Suppressor macrophage treated with lipopolysaccharide for 4 hours (primary cell): ENCODE results near the gene SNRK.

Experiments
- DNase-seq: peaks from one replicate; pipeline ENCODE4 v3.0.0-alpha.2; 2020

Gene SNRK

DNA sequence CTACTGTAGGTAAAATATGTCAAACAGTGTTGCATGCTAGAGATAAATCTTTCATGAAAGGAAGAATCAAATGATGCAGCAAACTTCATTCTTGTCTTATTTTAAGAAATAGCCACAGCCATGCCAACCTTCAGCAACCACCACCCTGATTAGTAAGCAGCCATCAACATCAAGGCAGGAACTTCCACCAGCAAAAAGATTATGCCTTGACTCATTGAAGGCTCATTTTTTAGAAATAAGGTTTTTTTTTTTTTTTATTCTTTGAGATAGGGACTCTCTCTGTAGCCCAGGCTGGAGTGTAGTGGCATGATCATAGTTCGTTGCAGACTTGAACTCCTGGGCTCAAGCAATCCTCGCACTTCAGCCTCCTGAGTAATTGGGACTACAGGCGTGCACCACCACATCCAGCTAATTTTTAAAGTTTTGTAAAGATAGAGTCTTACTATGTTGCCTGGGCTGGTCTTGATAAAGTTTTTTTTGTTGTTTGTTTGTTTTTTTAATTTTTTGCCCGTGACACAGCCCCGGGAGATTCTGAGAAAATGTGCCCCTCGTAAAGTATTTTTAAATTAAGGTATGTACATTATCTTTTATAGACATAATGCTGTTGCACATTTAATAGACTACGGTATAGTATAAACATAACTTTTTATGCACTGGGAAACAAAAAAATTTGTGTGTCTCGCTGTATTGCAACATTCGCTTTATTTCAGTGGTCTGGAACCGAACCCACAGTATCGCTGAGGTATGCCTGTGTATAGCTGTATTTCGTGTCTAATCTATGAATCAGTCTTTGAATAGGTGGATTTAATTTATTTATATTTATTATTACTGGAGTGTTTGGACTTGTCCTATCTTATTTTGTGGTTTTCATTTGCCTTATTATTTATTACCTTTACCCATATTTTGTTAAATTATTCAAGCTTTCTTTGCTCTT lies 23.3 kb downstream of the SNRK start:
- no peak for DNase-seq

DNA sequence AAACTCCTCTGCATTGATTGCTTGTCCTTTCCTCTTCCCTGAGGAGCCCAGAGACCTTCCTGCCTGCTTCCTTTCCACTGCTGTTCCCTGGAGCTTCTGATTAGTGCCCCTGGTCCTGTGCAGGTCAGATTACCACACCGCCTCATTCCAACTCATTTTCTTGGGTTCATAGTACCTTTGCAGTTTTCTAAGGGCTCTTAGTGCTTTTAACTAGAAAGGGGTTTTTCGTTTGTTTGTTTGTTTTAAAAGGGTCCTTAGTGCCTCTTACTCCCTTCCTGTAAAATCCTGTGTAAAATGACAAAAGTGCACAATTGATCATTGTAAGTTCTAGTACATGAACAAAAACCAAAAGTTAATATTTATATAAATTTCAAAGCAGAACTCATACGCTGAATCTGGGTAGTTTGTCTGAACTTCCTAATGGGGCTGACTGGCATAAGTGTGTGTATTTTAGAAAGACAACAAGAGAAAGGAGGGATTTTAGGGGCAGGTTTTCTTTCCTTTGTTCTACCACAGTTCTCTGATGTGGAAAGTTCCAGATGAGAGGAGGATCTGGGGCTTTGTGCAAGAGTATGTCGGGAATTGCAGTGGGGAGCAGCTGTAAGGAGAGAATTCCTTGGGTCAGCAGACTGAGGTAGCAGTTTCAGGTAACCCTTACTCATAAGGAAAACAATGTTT lies 30.6 kb downstream of the SNRK start:
- DNase-seq = no peak

DNA sequence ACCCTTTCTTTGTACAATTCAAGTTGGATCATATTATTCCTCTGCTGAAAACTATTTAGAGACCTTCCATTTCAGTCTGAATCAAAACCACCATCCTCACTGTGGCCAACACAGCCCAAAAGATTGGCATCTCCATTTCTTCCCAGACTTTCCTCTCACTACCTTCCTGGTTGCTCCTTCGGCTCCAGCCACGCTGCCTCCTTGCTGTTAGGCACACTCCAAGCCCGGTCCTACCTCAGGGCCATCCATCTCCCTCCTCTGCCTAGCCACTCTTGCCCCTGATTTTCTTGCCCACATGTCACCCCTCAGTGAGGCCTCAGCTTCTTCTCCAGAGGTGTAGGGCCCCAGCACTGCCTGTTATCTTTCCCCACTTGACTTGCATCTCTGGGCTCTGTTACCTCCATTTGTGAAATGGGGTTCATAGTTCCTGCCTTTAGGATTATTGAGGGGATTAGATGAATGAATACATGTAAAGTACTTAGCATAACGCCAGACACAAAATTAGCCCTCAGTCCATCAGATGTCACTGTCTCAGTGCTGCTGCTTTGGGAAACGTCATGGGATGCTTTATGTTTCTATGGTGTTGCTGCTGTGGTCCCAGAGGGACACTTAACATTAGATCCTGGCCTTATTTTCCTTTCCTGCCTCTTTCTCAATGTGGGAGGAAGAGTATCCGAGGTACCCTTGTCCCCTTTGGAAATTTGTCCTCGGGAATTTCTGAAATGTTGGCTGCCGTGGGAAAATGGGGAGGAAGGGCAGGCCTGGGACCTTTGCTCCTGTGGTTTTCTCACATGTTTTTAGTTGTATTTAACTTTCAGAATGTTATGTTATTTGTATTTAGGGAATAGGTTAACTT lies 31.3 kb downstream of the SNRK start:
- DNase-seq = no peak

DNA sequence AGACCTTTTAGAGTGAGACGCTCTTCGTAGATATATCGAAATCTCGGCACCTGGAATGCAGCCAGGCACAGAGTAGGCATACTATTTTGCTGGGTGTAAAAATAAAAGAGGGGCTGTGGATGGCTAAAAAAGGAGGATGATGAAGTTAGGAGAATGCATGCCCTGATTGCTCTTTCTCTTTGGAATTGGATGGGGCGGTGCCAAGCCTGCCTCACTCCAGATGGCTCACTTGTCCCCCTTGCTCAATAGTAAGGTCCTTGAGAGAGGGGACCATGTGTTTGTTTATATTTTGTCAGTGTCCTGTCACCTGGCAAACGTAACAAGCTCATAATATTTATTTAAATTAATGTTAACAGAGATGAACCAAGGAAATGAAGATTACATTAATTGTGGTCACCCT lies 33.0 kb downstream of the SNRK start:
- DNase-seq = no peak

DNA sequence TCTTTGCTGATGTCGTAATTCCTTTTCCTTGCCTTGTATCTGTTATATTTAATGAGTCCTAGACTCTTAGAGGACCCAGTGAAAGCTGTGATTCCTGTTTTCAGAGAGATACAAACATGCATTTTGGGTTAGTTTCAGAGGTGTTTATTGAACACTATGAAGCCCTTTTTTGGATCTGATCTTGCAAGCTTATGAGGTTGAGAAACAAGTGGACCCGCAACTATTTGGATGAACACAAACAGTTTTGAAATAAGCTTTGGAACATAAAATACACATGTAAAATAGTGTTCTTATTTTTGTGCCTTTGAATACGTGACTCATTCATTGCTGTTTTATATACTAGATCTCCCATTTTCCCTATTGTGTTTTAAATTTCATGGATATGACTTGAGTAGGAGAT lies 33.5 kb downstream of the SNRK start:
- no peak for DNase-seq

DNA sequence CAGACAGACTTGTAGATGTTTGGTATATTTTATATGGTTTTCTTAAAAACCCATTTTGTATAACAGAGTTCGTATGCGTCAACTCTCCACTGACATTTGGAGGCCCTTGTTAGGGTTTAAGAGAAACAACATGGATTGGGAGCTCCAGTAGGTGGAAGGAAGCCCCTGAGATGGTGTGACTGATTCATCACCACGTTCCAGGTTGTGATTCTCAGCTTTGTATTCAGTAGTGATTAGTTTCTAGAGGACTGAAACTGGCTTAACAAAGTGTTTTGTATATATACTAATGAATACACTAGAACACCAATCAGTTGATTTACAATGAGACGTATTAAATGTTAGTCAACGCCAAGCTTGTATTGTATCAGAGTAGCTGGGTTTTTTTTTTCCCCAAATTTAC lies 33.9 kb downstream of the SNRK start:
- DNase-seq = no peak

DNA sequence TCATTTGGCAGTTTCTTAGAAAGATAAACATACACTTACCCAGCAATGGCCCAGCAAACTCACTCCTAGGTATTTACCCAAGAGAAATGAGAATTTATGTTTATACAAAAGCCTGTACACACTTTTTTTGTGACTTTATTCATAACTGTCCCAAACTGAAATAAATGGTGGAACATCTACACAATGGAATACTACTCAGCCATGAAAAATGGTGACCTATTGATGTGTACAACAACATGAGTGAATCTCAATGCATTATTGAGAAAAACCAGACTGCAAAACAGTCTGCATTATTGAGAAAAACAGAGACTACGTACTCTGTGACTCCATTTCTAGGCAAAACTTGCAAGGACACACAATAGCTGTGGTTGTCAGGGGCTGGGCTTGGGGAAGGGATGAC lies 37.2 kb downstream of the SNRK start:
- no peak for DNase-seq

DNA sequence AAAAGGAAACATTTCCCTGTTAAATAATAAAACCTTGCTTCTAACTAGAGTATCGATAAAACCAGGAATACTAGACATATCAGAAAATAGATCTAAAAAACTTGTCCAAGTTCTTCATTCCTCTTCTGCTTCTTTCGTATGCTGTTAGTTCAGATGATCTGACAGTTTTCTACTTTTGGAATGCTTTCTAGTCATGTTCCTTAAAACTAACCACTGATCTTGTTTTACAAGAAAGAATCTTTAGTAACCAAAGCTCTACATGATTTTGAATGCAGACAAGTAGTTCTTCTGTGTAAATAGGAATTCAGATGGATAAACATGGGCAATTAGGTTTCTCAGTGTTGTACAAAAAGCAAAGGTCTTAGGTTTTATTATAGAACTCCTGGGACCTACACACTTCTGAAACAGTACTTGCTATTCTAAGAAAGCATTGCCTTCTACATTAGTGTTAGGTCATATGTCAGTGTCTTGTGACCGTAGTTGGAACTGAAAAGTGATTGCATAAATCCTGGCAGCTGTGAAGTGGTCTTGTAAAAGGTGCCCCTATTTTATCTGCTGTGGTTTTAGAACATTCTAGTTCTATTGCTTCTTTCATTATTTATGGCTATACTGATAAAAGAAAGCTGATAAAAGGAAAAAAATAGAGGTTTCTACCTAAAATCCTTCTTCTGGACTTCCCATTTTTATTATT lies 40.7 kb downstream of the SNRK start:
- peak; percentile 58 for DNase-seq

DNA sequence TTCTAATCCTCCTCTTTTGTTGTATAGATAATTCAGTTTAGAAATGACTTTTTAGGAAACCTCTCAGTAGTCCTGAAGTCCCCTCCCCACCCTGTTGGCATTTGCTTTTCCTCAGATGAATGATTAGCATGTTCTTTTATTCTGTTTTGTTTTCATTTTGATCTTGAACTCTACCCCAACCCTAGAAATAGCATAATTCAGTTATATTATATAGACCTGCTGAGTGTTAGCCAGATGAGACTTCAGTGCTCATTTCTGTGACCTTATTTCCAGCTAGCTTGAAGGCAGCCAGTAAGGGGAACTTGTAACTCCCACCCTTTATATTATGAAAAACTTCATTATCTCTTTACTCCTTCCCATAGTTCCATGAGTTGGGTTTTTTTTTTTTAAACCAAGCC lies 41.2 kb downstream of the SNRK start:
- peak; percentile 31 for DNase-seq

DNA sequence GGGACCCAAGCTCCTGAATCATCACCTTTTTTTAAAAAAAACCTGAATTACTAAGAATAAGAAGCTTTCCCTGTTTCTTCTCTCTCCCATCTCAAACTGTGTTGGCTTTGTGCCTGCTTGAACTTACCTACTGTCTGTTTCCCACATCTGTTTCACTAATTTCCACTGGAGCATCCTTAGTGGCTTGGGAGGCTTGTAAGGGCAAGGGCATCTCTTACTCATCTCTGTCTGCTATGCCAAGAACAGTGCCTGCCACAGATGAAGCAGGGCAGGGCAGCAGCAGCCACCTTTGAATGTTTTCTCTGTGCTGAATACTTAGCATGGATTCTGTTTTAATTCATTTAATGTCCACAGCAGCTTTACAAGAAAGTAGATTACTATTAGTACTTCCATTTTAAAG lies 42.3 kb downstream of the SNRK start:
- DNase-seq = no peak

DNA sequence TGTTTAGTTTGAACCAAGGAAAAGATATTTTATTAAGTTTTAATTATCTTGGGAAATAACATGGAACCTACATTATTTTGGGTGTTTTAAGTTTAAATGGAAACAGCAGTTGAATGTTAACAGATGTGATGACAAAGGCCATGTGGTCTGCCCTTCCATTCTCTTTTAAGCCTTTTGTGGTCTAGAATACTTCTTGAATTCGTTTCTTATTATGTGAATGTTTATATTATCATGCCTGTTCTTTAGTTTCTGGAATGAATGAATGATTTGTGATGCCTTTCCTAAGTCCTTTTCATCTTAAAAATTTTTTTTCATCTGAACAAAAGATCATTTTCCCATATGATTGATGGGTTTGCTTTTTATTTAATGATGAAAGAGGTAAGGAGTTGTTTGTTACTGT lies 44.6 kb downstream of the SNRK start:
- DNase-seq = no peak

DNA sequence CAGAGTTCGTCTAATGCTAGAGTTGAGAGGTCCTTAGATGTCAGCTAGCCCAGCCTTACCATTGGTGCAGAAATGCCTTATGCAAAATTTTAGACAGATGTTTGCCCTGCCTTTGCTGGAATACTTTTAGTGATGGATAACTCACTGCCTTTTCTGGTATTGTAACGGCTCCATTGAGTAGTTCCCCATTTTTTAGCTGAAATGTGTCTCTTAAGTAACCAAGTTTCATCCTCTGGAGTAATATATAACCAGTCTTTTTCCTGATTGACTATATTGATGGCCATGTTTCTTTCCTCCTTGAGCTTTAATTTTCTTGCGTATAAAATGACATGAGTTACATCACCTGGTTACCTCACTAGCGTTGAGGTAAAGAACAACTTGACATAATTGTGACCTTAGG lies 45.0 kb downstream of the SNRK start:
- peak; percentile 14 for DNase-seq

DNA sequence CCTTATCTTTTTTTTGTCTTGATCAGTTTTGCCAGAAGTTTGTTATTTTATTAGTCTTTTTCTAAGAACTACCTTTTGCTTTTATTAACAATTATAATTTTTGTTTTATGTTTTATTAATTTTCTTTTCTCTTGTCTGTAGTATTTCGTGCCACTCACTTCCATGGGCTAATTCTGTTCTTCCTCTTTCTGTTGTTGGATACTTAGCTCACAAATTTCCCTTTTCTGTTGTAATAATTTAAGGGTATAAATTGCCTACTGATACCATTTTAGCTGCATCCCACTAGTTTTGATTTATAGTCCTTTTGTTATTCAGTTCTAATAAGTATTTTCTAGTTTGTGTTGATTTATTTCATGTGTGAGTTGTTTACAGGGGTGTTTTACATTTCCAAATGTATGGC lies 48.6 kb downstream of the SNRK start:
- DNase-seq = peak; percentile 42

DNA sequence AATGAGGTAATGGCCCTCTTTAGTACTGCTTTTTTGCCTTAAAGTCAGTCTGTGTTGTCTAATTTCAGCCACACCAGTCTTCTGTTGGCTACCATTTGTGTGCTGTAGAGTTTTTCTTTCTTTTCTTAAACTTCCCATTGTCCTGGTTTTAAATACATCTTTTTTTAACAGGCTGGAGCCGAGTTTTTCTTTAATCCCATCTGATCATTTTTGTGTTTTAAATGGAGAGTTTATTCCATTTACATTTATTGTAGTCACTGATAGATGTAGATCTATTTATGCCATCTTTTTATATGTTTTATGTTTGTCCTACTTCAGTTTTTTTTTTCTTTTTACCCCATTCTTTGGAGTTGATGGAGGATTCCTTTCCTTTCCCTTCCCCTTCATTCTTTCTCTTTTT lies 49.5 kb downstream of the SNRK start:
- DNase-seq = no peak

DNA sequence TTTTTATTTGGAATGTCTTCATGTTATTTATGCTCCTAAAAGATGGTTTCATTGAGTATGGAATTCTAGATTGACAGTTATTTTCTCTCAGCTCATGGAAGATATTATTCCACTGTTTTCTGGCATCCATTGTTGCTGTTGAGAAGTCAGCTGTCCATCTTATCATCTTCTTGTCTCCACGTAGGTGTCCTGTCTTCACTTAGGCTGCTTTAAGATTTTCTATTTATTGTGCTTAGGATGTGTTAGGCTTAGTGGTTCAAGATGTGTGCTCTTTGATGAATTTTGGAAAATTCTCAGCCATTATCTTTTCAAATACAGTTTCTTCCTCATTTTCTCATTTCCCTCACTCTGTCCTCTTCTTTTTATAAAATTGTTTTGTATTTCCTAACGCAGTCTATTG lies 52.0 kb downstream of the SNRK start:
- DNase-seq = no peak

DNA sequence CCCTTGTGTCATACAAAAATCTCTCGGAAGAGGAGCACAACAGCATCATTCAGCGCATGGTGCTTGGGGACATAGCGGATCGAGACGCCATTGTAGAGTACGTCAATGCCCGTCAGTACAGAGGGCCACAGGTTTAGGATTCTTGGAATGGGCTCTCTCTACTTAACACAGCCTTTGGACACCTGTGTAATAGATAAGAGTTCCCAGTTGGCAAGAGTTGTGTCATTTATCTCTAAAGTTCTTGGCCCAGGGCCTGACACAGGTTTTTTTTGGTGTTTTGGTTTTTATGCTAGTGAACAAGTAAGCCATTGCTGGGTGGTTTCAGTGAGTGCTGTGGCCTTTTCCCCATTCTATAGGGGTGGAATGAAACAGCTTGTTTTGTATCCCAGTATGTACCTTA lies 54.1 kb downstream of the SNRK start:
- no peak for DNase-seq

DNA sequence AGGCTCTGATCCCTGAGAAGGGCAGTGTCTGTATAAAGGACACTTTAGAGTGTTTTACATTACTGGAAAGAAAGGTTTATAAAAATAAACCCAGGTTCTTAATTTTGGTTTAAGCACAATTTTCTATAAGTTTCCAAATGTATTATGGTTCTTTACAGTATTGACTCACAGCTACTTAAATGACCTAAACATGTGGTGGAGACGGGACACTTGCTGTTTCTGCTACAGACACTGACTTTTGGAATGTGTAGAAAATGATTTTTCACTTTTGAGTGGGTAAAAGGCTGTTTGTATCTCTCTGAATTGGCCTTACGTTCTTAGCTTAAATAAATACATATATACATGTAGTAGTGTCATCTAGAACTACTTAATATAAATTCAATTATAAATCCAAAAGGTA lies 55.4 kb downstream of the SNRK start:
- no peak for DNase-seq

DNA sequence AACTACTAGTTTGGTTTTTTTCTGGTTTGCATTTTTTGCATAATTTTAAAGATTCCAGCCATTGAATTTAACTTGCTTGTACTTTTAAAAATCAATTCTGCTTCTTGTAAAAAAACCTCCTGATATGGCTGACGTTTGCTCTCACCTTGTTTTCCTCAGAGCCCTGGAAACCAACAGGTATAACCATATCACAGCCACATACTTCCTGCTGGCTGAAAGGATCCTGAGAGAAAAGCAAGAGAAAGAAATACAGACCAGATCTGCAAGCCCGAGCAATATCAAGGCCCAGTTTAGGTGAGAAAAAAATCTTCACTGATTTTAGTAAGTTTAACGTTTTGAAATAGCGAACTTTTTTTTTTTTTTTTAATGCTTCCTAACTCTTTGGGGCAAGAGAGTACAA lies 56.8 kb downstream of the SNRK start:
- DNase-seq = no peak

DNA sequence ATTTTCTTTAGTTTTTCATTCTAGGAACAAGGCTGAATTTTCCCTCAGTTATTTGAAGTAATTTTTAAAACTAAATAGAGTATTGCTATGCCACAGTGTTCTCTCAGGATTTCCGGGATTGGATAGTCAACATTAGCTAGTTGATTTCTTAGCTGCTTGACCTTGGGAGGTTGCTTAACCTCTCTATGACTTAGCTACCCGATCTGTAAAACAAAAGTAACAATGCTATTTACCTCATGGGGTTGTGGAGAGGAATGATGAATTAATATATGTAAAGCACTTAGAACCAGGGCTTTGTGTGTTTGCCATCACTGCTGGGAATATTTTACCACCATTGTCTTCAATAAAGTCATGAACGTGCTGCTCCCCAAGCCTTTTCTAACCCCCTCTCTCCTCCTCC lies 57.5 kb downstream of the SNRK start:
- DNase-seq = no peak

DNA sequence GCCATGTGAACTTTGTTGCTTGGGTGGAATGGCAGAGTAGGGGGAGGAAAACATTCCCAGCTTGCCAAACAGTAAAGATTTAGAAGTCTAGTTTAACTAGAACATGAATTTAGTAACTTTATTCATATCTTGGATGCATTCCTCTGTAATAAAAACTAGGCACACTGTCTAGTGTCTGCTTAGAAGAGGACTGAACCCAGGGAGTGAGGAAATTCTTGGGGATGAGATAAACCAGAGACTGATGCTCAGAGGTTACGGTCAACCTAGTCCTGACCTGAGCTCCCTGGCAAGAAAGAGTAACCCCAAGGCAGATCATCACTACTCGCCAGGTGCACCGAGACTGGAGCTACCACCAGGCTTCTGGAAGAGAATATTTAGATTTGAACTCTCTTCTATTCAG lies 58.2 kb downstream of the SNRK start:
- DNase-seq = no peak

DNA sequence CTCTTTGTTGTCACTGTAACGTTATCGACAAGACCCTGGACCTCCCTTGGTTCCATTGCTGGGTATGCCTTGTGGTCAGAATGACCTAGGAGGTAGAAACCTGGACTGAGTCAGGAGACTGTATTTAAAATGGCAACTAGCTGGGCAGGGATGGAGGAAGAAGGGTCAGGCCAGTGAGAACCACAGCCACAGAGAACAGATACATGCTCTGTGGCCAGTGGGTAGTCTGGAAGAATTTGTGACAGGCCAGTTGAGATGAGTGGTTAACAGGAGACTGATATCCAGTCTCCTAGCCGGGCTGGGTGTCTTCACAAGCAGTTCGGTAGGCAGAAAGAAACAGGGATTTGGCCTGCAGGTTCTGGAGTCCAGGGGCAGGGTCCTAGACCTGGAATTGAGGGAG lies 58.9 kb downstream of the SNRK start:
- DNase-seq = no peak

DNA sequence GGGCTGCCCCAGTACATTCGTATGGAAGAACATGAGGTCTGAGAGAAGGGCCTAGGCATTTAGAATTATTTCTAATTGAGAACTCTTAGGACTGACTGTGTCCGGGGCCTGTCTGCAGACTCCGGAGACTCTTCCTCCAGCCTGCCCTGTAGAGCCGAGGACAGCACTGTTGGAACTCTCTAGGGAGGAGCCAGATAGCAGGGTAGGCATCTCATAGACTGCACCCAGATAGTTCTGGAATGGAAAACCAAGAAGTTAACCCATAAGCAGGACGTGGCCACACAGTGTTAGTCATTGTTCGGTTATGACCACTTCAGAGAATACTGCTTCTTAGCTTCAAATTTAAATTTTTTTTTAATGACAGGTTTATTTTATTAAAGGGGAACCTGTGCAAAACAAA lies 59.5 kb downstream of the SNRK start:
- DNase-seq = no peak
